Daoy (cell line): ENCODE data around the gene SLC1A7. TPM values are rescaled to one million over a fixed set of nuclear protein-coding genes. Genes with fewer than 3 reads are reported as not detected.

Experiments
- DNase-seq: peaks from one replicate; pipeline ENCODE4 v3.0.0-alpha.2; 2015; ENCODE audit warnings: low read depth
- total RNA-seq: library from RNA; depleted of rRNA; stranded (reverse); fragments of >200 nt; shearing (Covaris generic); gene quantifications from 2 replicates; pipeline ENCODE4 v1.2.3, GENCODE V29; 2014

SLC1A7 gene
- total RNA-seq, 1 experiment from 2014 or later, result not detected

GRCh38 chr1:53116307-53116810 is 26.1 kb downstream of the SLC1A7 start:
- DNase-seq, result no peak

- DNase-seq, result no peak
These were observed 26.8 kb downstream of the SLC1A7 start for GRCh38 chr1:53115403-53116306.

- no peak for DNase-seq
These were observed 27.6 kb downstream of the SLC1A7 start for GRCh38 chr1:53114581-53115400.

- no peak for DNase-seq
These were observed 28.3 kb downstream of the SLC1A7 start for GRCh38 chr1:53114090-53114489.

GRCh38 chr1:53112861-53113260 is 29.6 kb downstream of the SLC1A7 start:
- no peak for DNase-seq

GRCh38 chr1:53112271-53112774 is 30.1 kb downstream of the SLC1A7 start:
- no peak for DNase-seq

- DNase-seq, result no peak
These were observed 30.7 kb downstream of the SLC1A7 start for GRCh38 chr1:53111693-53112092.

- no peak for DNase-seq
These were observed 31.3 kb downstream of the SLC1A7 start for GRCh38 chr1:53111073-53111556.

- DNase-seq, result no peak
These were observed 31.9 kb downstream of the SLC1A7 start for GRCh38 chr1:53110370-53111072.

- no peak for DNase-seq
These were observed 33.5 kb downstream of the SLC1A7 start for GRCh38 chr1:53108646-53109580.

- peak; percentile 30 for DNase-seq
These were observed 34.7 kb downstream of the SLC1A7 start for GRCh38 chr1:53107570-53108322.

- DNase-seq, result no peak
These were observed 35.3 kb downstream of the SLC1A7 start for GRCh38 chr1:53107090-53107489.

- no peak for DNase-seq
These were observed 38.0 kb downstream of the SLC1A7 start for GRCh38 chr1:53104289-53104913.

- no peak for DNase-seq
These were observed 47.9 kb downstream of the SLC1A7 start for GRCh38 chr1:53094533-53094919.

- no peak for DNase-seq
These were observed 48.5 kb downstream of the SLC1A7 start for GRCh38 chr1:53093778-53094532.

GRCh38 chr1:53093451-53093754 is 49.0 kb downstream of the SLC1A7 start:
- no peak for DNase-seq

GRCh38 chr1:53092659-53093450 is 49.6 kb downstream of the SLC1A7 start:
- no peak for DNase-seq
